A673 (cell line): ENCODE data around the gene KRTAP13-3. TPM values are rescaled to one million over a fixed set of nuclear protein-coding genes. Genes with fewer than 3 reads are reported as not detected.

Experiments used
- BruUV-seq: library from RNA; stranded (reverse); fragments of 400-500 nt; replicated peaks from 2 replicates; lab custom pipeline; 2021; lab: Mats Ljungman, UMichigan
- CTCF ChIA-PET: fragments of 300-600 bp; sonication (Branson Sonifier 250); formaldehyde crosslinking; loops from one replicate; lab custom pipeline; 2022; ENCODE audit warnings: antibody characterized with exemption; lab: Charles Lee
- POLR2A ChIA-PET: fragments of 300-600 bp; sonication (Branson Sonifier 250); formaldehyde crosslinking; loops from one replicate; lab custom pipeline; 2022; ENCODE audit warnings: antibody characterized with exemption; ENCODE audit not compliant: low non-redundant PET; lab: Charles Lee
- DNase-seq: peaks from one replicate; pipeline ENCODE4 v3.0.0-alpha.2; 2015; ENCODE audit warnings: low spot score
- H3K27ac ChIP-seq: fragments of 200-600 bp; sonication (generic); 2 replicates; pipeline ENCODE4 v1.5.1; 2016; ENCODE audit warnings: mixed run types, low read depth, mild to moderate bottlenecking, mixed read lengths, antibody characterized with exemption, low read length; ENCODE audit not compliant: poor library complexity, severe bottlenecking
- H3K27me3 ChIP-seq: fragments of 200-600 bp; sonication (generic); replicated peaks from 2 replicates; pipeline ENCODE4 v1.6.1; 2017; ENCODE audit warnings: mixed run types, low read depth, mild to moderate bottlenecking, mixed read lengths, antibody characterized with exemption, low read length; ENCODE audit not compliant: insufficient read depth, poor library complexity
- H3K36me3 ChIP-seq: fragments of 200-600 bp; sonication (generic); 2 replicates; pipeline ENCODE4 v1.6.1; 2016; ENCODE audit warnings: mixed run types, mild to moderate bottlenecking, mixed read lengths, antibody characterized with exemption, low read length; ENCODE audit not compliant: insufficient read depth, poor library complexity, severe bottlenecking
- H3K4me1 ChIP-seq: fragments of 200-600 bp; sonication (generic); 2 replicates; pipeline ENCODE4 v1.6.1; 2017; ENCODE audit warnings: mixed run types, mild to moderate bottlenecking, mixed read lengths, antibody characterized with exemption, low read length; ENCODE audit not compliant: insufficient read depth, poor library complexity, severe bottlenecking
- H3K4me3 ChIP-seq: fragments of 200-600 bp; sonication (generic); 2 replicates; pipeline ENCODE4 v1.5.1; 2016; ENCODE audit warnings: low read depth, mixed run types, mild to moderate bottlenecking, mixed read lengths, low read length; ENCODE audit not compliant: poor library complexity, severe bottlenecking
- H3K9me3 ChIP-seq: fragments of 200-600 bp; sonication (generic); 2 replicates; pipeline ENCODE4 v1.6.1; 2016; ENCODE audit warnings: mixed run types, low read depth, mild to moderate bottlenecking, mixed read lengths, antibody characterized with exemption, low read length; ENCODE audit not compliant: poor library complexity, severe bottlenecking
- CTCF ChIP-seq: fragments of 300-800, 200-600 bp; sonication (generic); conservative IDR thresholded peaks from 2 replicates; pipeline ENCODE4 v1.5.1; 2017; ENCODE audit warnings: low read depth, mild to moderate bottlenecking, antibody characterized with exemption, low read length, moderate library complexity, mixed read lengths
- EZH2 ChIP-seq: fragments of 200-600 bp; sonication (generic); IDR thresholded peaks from 2 replicates; pipeline ENCODE4 v1.6.1; 2017; ENCODE audit warnings: borderline replicate concordance, low read depth, mild to moderate bottlenecking, mixed read lengths, antibody characterized with exemption, low read length; ENCODE audit not compliant: poor library complexity, severe bottlenecking
- intact Hi-C: fragments of 100-400 bp; cut with micrococcal nuclease; formaldehyde crosslinking; loops from one replicate; pipeline ENCODE4 v1.10.0; 2022; ENCODE audit not compliant: unreplicated experiment
- total RNA-seq: library from RNA; stranded (reverse); gene quantifications from 2 replicates; pipeline ENCODE4 v1.2.3, GENCODE V29; 2021

The KRTAP13-3 gene
- total RNA-seq, 1 experiment from 2014 or later: not detected

- TF ChIP-seq EZH2 (no peak), CTCF (no peak)
- Histone ChIP-seq H3K4me3 (no peak overlapping the region), H3K27me3 (no peaks in the 10 kb centered on the region), H3K4me1 (no peaks in the 10 kb centered on the region), H3K36me3 (no peaks in the 10 kb centered on the region), H3K9me3 (no peaks in the 10 kb centered on the region), H3K27ac (no peak overlapping the region)
- no peak for DNase-seq
- no TSS peak for BruUV-seq
- ChIA-PET CTCF (no interaction called here), POLR2A (no interaction called here)
- intact Hi-C loops: no loop called here
Measured at GRCh38 chr21:30443226-30443625, 17.5 kb upstream of the KRTAP13-3 start.

GRCh38 chr21:30439975-30440374, 14.2 kb upstream of the KRTAP13-3 start, which contains the start of gene KRTAP15-1:
Gene KRTAP15-1, plus strand, starts transcription at chr21:30440275. Its CDS starts 53 bp downstream, at chr21:30440328.
- H3K4me3 ChIP-seq: no peak within 1 kb of the TSS
- H3K36me3 ChIP-seq: no peaks in the 10 kb centered on the region
- no peak for TF ChIP-seq CTCF
- CTCF ChIA-PET: no interaction called here
- peaks cover 6% of the 10 kb centered on the region for H3K27me3 ChIP-seq
- POLR2A ChIA-PET: no interaction called here
- DNase-seq: no peak
- no peak within 1 kb of the TSS for H3K27ac ChIP-seq
- intact Hi-C loops: no loop called here
- BruUV-seq: no TSS peak
- H3K9me3 ChIP-seq: no peaks in the 10 kb centered on the region
- H3K4me1 ChIP-seq: no peaks in the 10 kb centered on the region

GRCh38 chr21:30437010-30437565, 11.4 kb upstream of the KRTAP13-3 start:
- Histone ChIP-seq H3K36me3 (no peaks in the 10 kb centered on the region), H3K9me3 (no peaks in the 10 kb centered on the region), H3K27me3 (peaks cover 13% of the 10 kb centered on the region), H3K4me3 (no peak overlapping the region), H3K4me1 (no peaks in the 10 kb centered on the region), H3K27ac (no peak overlapping the region)
- TF ChIP-seq CTCF: no peak
- no peak for TF ChIP-seq EZH2
- intact Hi-C loops: no loop called here
- CTCF ChIA-PET: no interaction called here
- POLR2A ChIA-PET: no interaction called here
- BruUV-seq: no TSS peak
- DNase-seq: no peak
